HG02870 (cell line): ENCODE data around the gene CAMK2N2.
A peak's percentile ranks its signal among the peaks of the same experiment; 100 is the strongest.

Experiments used
- ATAC-seq: cut with Tn5 transposase; IDR thresholded peaks from one replicate; pipeline ENCODE4 v1.9.1; 2021; ENCODE audit warnings: mild to moderate bottlenecking, moderate library complexity; ENCODE audit not compliant: unreplicated experiment

The CAMK2N2 gene

DNA sequence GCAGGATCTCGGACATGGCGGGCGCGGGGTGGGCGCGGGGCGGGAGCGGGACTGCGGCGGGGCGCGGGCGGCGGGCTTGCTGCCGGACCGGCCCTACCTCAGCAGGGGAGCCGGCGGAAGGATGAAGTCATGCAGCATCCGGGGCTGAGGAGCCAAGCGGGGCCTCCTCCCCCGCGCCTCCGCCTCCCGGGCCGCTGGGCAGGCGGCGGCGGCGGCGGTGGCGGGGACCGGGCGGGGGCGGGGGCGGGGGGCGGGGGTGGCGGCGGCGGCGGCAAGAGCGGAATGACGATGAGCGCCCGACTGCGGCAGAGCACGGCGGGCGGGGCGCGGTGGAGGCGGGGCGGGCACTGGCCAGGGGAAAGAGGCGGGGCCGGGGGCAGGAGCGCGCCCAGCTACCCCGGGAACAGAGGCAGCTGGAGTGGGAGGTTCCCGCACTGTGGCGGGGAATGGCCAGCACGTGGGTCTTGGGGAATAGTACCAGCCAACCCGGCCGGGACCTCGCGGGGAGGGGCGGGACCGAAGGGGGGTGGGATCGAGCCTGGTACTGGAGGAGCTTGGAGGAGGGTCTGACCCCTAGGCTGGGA is at the start of gene CAMK2N2:
CAMK2N2 (minus strand) TSS at position 284 of the 584 bp plus-strand sequence; CDS start at position 16, 268 bp downstream.
- ATAC-seq = no peak

DNA sequence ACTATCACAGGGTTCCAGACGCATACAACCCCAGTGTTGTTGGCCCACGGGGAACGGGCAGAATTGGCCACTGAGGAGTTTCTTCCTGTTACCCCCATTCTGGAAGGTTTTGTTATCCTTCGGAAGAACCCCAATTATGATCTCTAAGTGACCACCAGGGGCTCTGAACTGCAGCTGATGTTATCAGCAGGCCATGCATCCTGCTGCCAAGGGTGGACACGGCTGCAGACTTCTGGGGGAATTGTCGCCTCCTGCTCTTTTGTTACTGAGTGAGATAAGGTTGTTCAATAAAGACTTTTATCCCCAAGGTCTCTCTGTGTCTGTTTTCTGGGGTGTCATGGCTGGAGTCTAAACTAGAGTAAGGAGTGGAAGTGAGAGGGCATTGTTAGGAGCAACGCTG is 47.4 kb upstream of the CAMK2N2 start:
- no peak for ATAC-seq

DNA sequence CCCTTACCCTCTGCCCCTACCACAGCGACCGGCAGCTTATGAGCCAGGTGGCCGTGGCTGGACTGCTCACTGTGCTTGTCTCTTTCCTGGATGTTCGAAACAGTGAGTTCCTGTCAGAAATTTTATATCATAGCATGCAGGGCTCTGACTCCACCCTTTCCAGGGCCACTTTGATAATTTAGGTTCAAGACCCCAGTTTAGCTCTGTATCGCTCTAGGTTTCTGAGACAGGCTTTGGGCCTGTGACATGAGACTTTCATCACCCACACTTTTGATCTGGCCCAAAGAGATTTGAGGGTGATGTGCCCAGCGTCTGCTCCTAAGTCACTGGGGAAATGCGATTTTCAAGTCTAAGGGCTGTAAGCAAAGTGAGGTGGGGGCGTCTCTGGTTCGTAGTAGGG is 46.6 kb upstream of the CAMK2N2 start:
- ATAC-seq = no peak

DNA sequence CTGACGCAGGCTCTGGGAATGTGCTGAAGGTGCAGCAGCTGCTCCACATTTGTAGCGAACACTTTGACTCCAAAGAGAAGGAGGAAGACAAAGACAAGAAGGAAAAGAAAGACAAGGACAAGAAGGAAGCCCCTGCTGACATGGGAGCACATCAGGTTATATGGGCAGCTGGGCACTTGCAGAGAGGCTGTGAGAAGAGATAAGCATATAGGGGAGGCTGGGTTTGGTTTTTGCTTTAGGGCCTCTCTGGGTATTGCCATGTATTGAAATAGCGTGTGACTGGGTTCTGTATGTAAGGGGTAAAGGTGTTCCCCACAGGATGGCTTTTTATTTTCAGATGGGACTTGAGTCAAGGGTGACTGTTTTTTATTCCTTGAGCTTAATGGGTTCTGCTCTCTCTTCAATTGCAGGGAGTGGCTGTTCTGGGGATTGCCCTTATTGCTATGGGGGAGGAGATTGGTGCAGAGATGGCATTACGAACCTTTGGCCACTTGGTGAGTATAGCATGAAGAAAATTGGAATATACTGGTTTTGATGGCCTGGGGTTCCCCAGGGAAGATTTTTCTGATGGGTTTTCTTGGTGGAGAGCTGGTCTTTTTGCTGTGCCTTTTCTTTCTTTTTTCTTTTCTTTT is 45.1 kb upstream of the CAMK2N2 start:
- no peak for ATAC-seq

DNA sequence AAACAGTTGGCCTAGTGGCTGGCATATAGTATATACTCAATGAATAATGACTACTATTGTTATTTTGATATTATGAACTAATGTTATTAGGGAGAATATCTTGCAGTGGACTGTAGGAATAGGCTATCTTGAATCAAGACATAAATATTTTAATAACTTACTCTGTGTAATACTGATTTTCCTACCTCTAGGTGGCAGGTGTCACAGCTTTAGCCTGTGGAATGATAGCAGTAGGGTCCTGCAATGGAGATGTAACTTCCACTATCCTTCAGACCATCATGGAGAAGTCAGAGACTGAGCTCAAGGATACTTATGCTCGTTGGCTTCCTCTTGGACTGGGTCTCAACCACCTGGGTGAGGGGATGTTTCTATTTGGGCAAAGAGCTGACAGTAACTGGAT is 44.2 kb upstream of the CAMK2N2 start:
- no peak for ATAC-seq

DNA sequence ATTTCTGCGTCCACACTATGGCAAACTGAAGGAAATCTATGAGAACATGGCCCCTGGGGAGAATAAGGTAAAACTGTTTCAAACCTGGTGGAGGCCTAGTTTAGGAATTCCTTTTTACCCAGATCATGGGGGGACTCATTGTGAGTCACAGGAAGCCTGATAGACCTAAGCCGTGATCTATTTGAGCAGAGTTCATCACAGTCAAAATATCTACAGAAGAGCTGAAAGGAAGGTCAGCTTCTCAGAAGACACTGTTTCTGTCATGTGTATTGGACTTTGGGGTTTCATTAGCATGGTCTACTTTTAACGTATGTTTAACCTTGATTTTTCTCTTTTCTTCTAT is 39.0 kb upstream of the CAMK2N2 start:
- ATAC-seq = no peak

DNA sequence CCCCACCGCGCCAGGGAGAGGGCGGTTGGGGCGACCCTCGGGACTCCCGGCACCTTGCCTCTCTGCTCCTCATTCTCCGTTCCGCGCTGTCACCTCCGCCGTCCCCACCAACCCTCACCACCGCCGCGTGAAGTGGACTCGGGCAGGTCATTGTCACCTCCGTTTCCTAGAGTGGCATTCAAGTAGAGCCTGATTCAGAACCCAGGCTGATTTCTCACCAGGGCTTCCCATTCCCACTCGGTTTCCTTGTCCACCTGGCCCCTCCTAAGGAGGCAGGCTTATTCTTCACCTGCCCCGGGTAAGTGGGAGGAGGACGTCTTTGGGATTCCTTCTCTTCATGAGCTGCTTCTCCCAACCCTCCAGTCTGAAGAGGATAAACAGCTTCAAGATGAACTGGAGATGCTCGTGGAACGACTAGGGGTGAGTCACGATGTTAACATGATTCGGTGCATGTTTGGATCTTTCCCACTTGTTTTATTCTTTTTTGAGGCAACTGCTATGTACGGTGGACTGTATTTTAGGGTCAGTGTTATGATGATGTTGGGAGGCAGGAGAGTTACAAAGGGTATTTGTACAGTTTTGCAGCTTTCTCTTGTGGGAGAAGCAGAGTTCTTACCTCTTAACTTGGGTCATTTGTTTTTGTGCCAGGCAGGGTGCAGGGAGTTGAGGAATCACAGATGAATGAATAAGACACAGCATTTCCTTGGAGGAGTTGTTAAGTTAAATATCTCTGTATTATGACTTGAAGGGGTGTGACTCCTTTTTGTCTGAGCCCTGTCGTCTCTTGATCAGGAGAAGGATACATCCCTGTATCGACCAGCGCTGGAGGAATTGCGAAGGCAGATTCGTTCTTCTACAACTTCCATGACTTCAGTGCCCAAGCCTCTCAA is 38.4 kb upstream of the CAMK2N2 start:
- no peak for ATAC-seq

DNA sequence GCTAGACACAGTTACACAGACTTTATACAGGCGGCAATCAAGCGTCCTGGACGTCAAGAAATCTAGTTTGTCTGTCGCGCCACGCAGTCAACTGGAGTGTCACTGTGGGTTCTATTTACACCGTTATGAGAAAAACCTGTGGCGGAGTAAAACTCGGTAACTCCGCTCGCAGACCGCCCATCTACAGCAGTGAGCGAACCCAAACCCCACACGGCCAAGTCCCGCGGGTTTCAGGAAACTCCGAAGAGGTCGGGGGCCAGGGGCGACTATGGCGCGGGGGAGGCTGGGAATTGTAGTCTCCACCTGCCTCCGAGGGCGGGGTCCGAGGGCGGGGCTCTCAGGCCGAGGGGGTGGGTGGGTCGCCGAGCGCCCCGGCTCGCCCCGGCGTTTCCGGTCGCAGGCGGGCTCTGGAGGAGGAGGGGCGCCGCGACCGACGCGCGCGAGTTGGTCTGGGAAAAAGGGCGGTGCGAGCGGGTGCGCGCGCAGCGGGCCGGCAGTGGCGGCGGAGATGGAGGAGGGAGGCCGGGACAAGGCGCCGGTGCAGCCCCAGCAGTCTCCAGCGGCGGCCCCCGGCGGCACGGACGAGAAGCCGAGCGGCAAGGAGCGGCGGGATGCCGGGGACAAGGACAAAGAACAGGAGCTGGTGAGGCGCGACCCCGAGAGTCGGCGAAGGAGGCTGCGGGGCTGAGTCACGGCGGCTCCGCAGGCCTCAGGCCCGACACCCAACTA is 37.6 kb upstream of the CAMK2N2 start, which contains the start of gene PSMD2:
PSMD2 (plus strand) TSS at position 483 of the 729 bp plus-strand sequence; CDS start at position 509, 26 bp downstream.
- peak; percentile 86 for ATAC-seq

DNA sequence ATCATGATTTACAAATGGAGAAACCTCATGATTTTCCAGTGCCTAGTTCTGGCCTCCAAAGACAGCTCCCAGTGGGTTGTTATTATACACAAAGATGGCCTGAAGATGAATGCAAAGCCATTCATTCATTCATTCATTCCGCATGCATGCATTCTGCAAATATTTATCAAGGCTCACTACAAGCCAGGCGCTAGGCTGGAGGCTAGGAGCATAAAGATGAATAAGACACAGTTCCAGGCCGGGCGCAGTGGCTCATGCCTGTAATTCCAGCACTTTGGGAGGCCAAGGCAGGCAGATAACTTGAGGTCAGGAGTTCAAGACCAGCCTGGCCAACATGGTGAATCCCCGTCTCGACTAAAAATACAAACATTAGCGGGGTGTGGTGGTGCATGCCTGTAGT is 35.3 kb upstream of the CAMK2N2 start:
- ATAC-seq = no peak

DNA sequence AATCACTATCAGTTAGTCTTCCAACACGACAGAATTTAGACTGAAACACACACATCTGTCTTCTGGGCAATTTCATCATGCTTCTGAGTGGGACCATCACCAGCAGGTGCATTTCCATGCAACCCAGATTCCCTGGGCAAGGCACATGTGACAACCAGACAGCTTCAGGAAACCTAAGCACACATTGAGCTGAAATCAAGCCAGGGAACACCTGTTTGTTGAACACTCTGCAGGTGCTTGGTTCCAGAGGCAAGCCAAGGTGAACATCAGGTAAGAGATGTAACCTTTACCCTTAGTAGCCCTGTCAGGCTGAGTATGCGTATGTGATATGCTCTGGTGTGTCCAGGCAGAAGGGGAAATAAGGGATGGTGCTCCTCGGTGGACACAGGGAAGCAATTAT is 34.4 kb upstream of the CAMK2N2 start:
- no peak for ATAC-seq

DNA sequence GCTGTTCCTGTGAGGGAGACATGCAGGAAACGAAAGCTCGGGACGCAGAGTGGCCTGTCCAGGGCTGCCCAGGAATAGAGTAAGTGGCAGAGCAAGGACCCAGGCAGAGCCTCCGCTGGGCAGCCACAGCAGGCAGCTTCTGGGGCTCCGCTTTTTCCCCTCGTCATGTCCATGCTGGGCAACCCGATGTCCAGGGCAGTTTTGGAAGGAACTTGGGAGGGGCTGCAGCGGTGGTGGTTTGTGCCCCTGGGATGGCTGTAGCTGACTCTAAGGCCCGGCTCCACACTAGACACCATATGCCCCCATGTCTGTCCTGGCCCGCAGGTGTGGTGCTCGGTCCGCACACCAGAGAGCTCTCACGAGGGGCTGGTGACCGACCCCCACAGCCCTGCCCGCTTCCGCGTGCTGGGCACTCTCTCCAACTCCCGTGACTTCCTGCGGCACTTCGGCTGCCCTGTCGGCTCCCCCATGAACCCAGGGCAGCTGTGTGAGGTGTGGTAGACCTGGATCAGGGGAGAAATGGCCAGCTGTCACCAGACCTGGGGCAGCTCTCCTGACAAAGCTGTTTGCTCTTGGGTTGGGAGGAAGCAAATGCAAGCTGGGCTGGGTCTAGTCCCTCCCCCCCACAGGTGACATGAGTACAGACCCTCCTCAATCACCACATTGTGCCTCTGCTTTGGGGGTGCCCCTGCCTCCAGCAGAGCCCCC is 30.5 kb upstream of the CAMK2N2 start:
- no peak for ATAC-seq

DNA sequence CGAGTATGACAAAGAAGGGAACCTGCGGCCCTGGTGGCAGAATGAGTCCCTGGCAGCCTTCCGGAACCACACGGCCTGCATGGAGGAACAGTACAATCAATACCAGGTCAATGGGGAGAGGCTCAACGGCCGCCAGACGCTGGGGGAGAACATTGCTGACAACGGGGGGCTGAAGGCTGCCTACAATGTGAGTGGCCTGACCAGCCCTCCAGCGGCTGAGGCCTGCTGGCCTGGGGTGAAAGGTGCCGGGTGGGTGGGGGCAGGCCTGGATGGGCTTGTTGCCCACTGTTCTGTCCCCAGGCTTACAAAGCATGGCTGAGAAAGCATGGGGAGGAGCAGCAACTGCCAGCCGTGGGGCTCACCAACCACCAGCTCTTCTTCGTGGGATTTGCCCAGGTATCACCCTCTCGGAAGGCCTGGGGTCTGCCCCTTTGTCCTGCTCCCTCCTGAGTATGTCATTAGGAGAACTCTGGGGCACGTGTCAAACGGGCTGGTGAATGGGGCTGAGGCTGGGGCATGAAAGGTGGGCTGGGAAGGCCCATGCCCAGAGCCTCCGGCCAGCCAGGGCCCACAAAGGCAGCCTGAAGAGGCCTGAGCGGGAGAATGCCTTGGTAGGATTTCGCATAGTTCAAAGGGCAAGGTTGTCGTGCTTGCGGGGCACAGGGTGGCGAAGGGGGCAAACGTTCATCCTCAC is 29.8 kb upstream of the CAMK2N2 start:
- no peak for ATAC-seq

DNA sequence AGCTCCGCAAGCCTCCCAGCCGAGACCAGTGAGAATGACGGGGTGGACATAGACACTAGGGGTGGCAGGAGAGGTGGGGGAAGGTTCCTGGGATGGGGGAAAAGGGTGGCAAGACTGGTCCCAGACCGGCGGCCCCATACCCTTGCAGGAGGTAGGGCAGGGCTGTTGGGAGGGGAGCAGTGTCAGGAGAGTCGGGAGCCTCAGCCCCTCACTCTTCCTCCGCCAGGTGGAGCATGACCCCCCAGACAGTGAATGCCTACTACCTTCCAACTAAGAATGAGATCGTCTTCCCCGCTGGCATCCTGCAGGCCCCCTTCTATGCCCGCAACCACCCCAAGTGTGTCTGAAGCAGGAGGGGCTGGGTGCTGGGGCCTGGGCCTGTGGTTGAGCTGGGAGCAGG is 29.0 kb upstream of the CAMK2N2 start:
- ATAC-seq = no peak

DNA sequence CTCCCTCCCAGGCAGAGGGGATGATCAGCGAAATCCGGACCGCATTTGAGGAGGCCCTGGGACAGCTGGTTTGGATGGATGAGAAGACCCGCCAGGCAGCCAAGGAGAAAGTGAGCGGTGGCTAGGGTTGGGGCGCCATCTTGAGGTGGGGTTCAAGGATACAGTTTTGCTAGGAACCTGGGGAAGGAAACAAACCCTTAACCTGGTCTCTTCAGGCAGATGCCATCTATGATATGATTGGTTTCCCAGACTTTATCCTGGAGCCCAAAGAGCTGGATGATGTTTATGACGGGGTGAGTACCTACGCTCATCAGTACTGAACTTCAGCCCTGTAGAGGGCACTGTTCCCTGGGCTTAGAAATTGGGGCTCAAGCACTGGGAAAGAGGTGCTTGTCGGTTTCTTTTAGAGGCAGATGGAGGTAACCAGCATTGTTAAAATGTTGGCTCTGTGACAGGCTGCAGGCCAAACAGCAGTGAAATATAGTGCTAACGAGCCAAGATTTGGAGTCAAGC is 28.1 kb upstream of the CAMK2N2 start:
- no peak for ATAC-seq

DNA sequence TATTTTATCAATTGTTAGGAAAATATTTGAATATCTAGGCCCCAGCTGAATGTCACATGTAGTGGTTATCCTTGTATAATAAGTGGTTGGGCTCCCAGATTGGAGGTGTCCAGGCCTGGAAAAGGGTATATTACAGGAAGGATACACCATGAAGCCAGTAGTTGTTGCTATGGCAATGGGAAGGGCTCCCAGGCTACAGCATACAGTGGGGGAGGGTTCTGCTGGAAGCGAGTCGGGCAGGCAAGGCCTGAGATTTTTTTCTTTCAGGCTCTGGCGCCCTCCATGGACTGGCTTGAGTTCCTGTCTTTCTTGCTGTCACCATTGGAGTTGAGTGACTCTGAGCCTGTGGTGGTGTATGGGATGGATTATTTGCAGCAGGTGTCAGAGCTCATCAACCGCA is 23.3 kb upstream of the CAMK2N2 start:
- ATAC-seq = no peak

DNA sequence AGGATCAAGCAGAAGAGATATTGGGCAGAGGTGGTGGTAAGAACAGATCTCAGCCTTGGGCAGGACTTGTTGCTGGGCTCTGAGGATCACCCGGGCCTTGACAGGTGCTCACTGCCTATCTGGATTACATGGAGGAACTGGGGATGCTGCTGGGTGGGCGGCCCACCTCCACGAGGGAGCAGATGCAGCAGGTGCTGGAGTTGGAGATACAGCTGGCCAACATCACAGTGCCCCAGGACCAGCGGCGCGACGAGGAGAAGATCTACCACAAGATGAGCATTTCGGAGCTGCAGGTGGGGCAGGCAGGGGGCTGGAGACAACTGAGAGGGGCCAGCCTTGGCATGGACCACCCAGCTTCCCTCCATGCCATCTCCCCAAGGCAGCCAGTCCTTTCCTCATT is 22.3 kb upstream of the CAMK2N2 start:
- no peak for ATAC-seq

DNA sequence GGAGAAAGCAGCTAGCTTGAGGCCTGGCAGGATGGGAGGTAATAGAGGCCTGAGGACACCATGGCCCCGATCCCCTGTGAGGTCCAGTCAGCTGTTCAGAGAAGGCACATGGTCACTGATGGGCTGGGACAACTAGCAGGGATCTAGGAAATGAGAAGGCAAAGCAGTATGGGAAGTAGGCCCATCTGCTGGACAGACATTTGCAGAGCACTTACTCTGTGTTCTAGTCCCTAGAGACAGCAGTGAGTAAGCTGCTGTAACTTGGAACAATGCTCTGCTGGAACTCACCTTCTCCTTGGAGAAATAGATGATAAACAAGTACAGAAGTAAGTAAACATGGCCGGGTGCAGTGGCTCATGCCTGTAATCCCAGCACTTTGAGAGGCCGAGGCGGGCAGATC is 21.6 kb upstream of the CAMK2N2 start:
- no peak for ATAC-seq

DNA sequence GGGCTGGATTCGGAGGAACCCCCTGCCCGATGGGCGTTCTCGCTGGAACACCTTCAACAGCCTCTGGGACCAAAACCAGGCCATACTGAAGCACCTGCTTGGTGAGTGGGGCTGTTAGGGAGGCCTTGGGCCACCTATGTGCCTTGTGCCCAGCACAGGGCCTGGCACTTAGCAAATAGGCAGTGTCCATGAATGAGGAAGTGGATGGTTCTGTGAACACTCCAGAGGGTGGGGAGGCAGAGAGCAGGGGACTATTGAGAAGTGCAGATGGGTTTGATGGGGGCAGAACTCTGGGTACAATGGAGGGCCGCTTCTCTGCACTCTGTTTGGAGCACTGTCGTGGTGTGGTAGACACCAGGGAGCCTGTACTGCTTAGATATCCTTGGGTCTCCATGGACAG is 16.0 kb upstream of the CAMK2N2 start:
- no peak for ATAC-seq

DNA sequence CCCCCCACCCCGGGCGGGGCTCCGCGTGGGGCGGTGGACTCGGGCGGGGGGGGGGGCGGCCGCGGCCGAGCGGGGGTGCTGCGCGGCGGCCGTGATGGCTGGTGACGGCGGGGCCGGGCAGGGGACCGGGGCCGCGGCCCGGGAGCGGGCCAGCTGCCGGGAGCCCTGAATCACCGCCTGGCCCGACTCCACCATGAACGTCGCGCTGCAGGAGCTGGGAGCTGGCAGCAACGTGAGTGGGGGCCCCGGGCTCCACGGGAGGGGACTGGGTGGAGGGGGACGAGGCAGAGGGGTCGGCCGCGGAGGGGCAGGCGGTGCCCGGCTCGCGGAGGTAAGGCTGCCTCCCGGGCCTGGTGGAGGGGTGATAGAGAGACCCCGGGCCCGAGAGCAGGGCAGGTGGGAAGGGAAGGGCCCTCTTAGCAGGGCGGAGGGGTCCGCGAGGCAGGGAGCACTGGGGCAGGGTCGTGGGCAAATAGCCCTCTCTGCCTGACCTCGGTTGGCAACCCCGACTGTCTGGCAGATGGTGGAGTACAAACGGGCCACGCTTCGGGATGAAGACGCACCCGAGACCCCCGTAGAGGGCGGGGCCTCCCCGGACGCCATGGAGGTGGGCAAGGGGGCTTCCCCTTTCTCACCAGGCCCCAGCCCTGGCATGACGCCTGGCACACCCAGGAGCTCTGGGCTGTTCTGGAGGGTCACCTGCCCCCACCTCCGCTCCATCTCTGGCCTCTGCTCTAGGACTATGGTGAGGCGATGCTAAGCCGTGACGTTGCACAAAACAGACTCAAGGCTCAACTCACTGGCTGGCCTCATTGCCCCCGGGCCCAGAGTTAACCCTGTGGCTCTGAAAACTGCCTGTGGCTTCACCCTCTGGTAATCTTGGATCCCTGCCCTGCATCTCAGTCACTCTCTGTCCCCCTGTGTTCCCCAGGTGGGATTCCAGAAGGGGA is 14.9 kb upstream of the CAMK2N2 start, which contains the start of gene ECE2:
ECE2 (plus strand) TSS at position 62 of the 950 bp plus-strand sequence; CDS start at position 194, 132 bp downstream.
- ATAC-seq = no peak
